ENCODE data around the gene RAB31.

- TF ChIP-seq POLR2AphosphoS5 (IDR thresholded peaks at IDR 0.05), result no peak
- no peak for TF ChIP-seq CTCF (IDR thresholded peaks at IDR 0.05 in 8 of 11, conservative IDR thresholded peaks at IDR 0.05 in 3 of 11)
- no peak for TF ChIP-seq POLR2A (IDR thresholded peaks at IDR 0.05)
These were observed 123.7 kb downstream of the RAB31 start for GRCh38 chr18:9831723-9832199.
